GM06990 (cell line): ENCODE results near the gene OR6X1.
"Not testable (repeated sequence)": the region's sequence is repeated elsewhere in the genome, so short reads cannot be mapped to it uniquely, and the experiment has no call there.

ENCODE experiments used
- DNase-seq: peaks from one replicate; pipeline ENCODE4 v3.0.0-alpha.2; 2011; ENCODE audit not compliant: insufficient read length; ENCODE audit errors: extremely low read depth
- H3K27me3 ChIP-seq: replicated peaks from 2 replicates; pipeline ENCODE4 v1.6.0; 2011; ENCODE audit warnings: low read length; ENCODE audit not compliant: control insufficient read depth, insufficient read depth
- H3K36me3 ChIP-seq: 2 replicates; pipeline ENCODE4 v1.5.1; 2011; ENCODE audit warnings: low read length; ENCODE audit not compliant: control insufficient read depth, insufficient read depth
- H3K4me3 ChIP-seq: replicated peaks from 2 replicates; pipeline ENCODE4 v1.5.1; 2011; ENCODE audit warnings: low read depth, mild to moderate bottlenecking, control low read depth, low read length
- TF ChIP-seq, protein P1 (sequence below): IDR thresholded peaks from 2 replicates; pipeline ENCODE4 v1.5.1; 2011; ENCODE audit warnings: low read length, control low read depth, mild to moderate bottlenecking, inconsistent platforms; ENCODE audit not compliant: insufficient read depth, poor library complexity, severe bottlenecking

The OR6X1 gene

GRCh38 chr11:123729602-123730001 lies 24.7 kb downstream of the OR6X1 start:
- TF ChIP-seq, protein P1, sequence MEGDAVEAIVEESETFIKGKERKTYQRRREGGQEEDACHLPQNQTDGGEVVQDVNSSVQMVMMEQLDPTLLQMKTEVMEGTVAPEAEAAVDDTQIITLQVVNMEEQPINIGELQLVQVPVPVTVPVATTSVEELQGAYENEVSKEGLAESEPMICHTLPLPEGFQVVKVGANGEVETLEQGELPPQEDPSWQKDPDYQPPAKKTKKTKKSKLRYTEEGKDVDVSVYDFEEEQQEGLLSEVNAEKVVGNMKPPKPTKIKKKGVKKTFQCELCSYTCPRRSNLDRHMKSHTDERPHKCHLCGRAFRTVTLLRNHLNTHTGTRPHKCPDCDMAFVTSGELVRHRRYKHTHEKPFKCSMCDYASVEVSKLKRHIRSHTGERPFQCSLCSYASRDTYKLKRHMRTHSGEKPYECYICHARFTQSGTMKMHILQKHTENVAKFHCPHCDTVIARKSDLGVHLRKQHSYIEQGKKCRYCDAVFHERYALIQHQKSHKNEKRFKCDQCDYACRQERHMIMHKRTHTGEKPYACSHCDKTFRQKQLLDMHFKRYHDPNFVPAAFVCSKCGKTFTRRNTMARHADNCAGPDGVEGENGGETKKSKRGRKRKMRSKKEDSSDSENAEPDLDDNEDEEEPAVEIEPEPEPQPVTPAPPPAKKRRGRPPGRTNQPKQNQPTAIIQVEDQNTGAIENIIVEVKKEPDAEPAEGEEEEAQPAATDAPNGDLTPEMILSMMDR: no peak
- Histone ChIP-seq H3K27me3 (no peaks in the 10 kb centered on the region), H3K36me3 (peaks cover 36% of the 10 kb centered on the region), H3K4me3 (no peak overlapping the region)
- DNase-seq: no peak

- TF ChIP-seq, protein P1: no peak
- peaks cover 37% of the 10 kb centered on the region for H3K36me3 ChIP-seq
- H3K4me3 ChIP-seq: no peak overlapping the region
- DNase-seq: no peak
- no peaks in the 10 kb centered on the region for H3K27me3 ChIP-seq
These were observed 28.2 kb downstream of the OR6X1 start for GRCh38 chr11:123725995-123726655.

DNA sequence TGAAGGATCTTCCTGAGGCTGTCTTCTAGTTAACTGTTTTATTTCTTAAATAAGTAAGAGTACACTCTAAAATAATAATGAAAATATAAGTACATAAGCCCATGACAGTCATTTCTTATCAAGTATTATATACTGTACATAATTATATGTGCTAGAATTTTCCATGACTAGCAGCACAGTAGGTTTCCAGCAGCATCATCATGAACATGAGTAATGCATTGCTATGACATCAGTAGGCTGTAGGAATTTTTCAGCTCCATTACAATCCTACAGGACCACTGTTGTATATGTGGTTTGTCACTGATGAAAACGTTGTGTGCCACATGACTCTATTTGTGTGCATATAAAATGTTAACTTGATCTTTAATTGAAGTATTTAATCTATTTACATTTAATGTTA lies 34.9 kb downstream of the OR6X1 start:
- Histone ChIP-seq H3K27me3 (no peaks in the 10 kb centered on the region), H3K4me3 (no peak overlapping the region), H3K36me3 (peaks cover 3% of the 10 kb centered on the region)
- no peak for DNase-seq
- TF ChIP-seq, protein P1: no peak

GRCh38 chr11:123718469-123718868 lies 35.8 kb downstream of the OR6X1 start:
- DNase-seq: no peak
- H3K27me3 ChIP-seq: no peaks in the 10 kb centered on the region
- TF ChIP-seq, protein P1: no peak
- H3K36me3 ChIP-seq: no peaks in the 10 kb centered on the region
- H3K4me3 ChIP-seq: no peak overlapping the region

DNA sequence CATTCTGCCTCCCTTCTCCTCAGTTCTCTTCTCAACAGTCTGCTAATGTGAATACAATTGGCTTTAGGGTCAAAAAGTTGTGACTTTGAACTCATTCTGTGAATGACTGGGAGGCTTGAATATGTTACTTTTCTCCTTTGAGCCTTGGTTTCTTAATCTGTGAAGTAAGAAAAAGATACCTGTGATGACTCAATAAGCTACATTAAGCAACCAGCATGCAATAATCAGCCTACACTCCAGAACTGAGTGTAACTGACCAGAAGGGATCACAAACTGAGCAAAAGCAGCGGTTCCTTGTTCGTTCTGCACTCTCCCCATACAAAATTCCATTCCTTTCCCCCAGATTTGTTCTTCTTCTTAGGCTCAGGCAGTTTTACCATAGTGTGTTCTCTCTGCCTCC lies 36.3 kb downstream of the OR6X1 start:
- no peaks in the 10 kb centered on the region for H3K36me3 ChIP-seq
- no peaks in the 10 kb centered on the region for H3K27me3 ChIP-seq
- no peak overlapping the region for H3K4me3 ChIP-seq
- TF ChIP-seq, protein P1: no peak
- no peak for DNase-seq

GRCh38 chr11:123712627-123713026 lies 41.7 kb downstream of the OR6X1 start:
- not testable (repeated sequence) for H3K27me3 ChIP-seq, H3K36me3 ChIP-seq

More at GRCh38 chr11:123712627-123713026, 41.7 kb downstream of the OR6X1 start:
- H3K4me3 ChIP-seq, DNase-seq: not testable (repeated sequence)
